ENCODE results near the gene TRAP1.

Gene TRAP1

DNA sequence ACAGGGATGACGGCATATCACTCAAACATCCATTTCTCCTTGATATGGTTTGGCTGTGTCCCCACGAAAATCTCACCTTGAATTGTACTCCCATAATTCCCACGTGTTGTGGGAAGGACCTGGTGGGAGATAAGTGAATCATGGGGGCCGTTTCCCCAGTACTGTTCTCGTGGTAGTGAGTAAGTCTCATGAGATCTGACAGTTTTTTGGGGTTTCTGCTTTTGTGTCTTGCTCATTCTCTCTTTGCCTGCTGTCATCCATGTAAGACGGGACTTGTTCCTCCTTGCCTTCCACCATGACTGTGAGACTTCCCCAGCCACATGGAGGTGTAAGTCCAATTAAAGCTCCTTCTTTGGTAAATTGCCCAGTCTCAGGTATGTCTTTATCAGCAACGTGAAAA lies 30.3 kb downstream of the TRAP1 start:
- no peak overlapping the region for H3K4me3 ChIP-seq (ENCODE audit: low read depth, low read length)
- TF ChIP-seq, protein P1, sequence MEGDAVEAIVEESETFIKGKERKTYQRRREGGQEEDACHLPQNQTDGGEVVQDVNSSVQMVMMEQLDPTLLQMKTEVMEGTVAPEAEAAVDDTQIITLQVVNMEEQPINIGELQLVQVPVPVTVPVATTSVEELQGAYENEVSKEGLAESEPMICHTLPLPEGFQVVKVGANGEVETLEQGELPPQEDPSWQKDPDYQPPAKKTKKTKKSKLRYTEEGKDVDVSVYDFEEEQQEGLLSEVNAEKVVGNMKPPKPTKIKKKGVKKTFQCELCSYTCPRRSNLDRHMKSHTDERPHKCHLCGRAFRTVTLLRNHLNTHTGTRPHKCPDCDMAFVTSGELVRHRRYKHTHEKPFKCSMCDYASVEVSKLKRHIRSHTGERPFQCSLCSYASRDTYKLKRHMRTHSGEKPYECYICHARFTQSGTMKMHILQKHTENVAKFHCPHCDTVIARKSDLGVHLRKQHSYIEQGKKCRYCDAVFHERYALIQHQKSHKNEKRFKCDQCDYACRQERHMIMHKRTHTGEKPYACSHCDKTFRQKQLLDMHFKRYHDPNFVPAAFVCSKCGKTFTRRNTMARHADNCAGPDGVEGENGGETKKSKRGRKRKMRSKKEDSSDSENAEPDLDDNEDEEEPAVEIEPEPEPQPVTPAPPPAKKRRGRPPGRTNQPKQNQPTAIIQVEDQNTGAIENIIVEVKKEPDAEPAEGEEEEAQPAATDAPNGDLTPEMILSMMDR (IDR thresholded peaks at IDR 0.05; ENCODE audit: low read depth, low read length), result no peak

DNA sequence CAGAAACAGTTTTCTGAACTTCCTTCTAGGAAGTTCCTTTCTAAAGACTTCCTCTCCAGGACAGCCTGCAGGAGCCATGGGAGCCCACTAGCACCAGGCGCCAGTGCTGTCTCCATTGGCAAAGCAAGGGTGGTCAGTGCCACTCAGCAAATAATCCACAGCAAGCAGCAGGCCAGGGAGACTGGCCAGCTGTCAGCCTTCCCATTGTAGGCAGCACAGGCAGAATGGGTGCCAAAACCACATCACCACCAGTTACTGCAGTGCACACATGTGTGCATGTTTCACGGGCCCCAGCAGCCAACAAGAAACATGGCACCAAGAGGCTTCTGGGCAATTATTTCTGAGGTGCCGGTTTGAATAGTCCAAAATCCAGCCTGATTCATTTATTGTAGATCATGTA lies 36.1 kb downstream of the TRAP1 start:
- TF ChIP-seq, protein P1 (IDR thresholded peaks at IDR 0.05; ENCODE audit: low read depth, low read length), result no peak
- no peak overlapping the region for H3K4me3 ChIP-seq (ENCODE audit: low read depth, low read length)

DNA sequence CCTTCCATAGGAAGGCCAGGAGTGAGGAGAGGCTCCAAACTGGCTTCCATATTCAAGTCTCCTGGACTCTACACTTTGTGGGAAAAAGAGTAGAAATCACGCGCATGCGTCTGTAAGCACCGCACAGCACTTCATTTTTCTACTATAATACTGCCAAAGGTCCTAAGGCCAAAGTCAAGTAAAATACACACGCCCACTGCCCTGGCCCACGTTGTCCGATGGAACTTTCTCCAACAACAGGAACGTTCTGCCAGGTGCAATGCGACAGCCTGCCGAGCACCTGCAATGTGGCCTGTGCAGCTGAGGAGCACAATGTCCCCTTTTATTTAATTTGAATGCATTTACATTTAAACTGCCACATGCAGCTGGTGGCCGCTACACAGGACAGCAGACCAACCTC lies 39.3 kb downstream of the TRAP1 start:
- TF ChIP-seq, protein P1 (IDR thresholded peaks at IDR 0.05; ENCODE audit: low read depth, low read length), result no peak
- no peak overlapping the region for H3K4me3 ChIP-seq (ENCODE audit: low read depth, low read length)

DNA sequence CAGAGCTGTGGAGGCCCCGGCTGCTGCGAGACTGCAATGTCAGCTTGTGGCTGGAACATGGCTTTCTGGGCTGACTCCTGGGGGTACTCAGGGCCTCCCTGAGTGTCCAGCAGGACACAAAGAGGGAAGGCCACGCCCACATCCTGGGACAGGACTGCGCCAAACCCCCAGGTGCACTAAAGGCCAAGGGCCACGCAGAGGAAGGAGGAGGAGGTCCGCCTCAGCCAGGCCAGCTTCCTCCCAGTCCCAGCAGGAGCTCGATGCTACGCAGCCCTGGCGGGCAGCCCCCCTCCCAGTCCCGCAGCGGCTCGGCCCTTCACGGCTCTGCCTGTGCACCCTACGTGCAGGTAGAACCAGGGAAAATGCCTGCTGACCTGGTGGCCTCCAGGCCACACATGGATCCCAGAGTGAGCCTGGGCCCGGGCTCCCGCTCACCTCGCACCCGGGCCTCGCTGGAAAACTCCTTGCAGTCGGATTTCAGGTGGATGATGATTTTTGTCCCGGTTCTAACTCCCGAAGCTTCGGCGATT lies 41.7 kb downstream of the TRAP1 start:
- no peak overlapping the region for H3K4me3 ChIP-seq (ENCODE audit: low read depth, low read length)
- TF ChIP-seq, protein P1 (IDR thresholded peaks at IDR 0.05; ENCODE audit: low read depth, low read length), result no peak

DNA sequence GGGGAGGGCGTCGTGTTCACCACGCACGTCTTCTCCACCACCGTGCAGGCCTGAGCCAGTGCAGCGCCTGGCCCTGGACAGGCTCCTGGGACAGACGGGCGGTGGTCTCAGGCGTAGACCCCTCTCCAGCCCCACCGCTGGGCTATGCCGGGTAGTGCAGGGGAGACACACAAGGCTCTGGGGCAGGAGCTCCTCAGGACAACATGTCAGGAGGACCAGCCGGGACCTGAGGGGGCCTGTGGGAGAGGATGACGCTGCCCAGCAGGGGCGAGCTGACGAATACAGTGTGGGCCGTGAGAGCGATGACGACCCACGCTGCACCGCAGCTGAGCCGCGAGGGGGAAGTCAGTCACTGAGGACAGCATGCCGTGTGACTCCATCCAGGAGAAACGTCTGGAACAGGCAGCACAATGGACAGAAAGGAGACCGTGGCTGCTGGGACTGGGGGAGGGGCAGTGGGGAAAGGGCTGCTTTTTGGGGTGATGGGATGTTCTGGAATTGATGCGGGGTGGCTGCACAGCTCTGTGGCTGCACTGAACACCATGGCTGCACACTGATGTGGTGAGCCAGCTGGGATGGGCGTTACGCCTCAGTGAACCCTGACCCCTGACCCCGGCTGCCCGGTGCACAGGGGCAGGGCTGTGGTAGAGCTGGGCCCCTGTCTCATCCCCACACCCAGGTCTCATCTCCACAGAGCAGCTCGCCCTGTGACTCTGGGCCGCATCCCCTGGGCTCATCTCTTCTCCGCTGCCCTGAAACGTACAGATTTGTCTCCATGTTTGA lies 42.6 kb downstream of the TRAP1 start:
- TF ChIP-seq, protein P1 (IDR thresholded peaks at IDR 0.05; ENCODE audit: low read depth, low read length), result no peak
- no peak overlapping the region for H3K4me3 ChIP-seq (ENCODE audit: low read depth, low read length)

DNA sequence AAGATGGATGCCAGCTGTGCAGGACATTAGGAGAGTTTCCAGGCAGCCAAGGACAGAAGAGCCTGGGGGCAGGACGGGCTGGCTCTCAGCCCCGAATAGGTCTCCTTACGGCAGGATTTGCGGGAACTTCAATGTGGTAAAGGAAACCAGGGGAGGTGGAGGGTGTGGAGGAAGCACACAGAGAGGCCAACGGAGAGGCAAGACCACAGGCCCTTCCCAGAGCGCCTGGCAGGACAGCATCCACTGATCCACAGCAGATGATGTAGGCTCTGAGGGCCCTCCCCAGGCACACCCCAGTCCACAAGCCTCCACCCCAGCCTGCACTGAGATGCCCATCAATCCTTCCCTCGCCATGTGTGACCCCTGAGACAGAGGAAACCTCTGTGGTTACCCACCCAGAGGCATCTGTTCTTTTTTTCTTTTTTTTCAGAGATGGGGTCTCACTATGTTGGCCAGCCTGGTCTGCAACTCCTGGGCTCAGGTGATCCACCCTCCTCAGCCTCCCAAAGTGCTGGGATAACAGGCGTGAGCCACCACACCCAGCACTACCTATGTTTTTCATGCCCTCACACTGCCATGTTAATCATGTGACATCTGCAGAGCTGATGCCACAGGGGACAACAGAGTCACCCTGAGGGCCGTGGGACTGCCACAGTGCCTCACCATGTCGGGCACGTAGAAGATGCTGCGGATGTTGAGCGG lies 43.5 kb downstream of the TRAP1 start:
- no peak overlapping the region for H3K4me3 ChIP-seq (ENCODE audit: low read depth, low read length)
- TF ChIP-seq, protein P1 (IDR thresholded peaks at IDR 0.05; ENCODE audit: low read depth, low read length), result no peak

DNA sequence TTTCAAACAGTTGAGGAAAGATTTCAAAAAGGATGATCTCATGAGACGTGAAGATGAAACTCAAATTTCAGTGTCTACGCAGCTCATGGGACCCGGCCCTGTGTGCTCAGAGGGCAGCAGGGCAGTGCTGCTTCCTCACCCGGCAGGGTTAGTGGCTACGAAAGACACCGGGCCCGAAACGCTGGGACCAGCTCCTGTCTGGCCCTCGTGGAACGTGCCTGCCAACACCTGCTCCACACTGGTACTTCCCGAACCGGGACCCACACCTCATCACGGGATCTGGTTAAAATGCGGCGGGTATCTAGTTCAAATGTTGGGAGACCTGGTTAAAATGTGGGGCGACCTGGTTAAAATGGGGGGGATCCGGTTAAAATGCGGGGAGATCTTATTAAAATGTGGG lies 44.1 kb downstream of the TRAP1 start:
- TF ChIP-seq, protein P1 (IDR thresholded peaks at IDR 0.05; ENCODE audit: low read depth, low read length), result no peak
- H3K4me3 ChIP-seq (ENCODE audit: low read depth, low read length), result no peak overlapping the region

Data from WI38 (cell line).